Osteoblast (primary cell): ENCODE data around the gene TMED3. TPM values are rescaled to one million over a fixed set of nuclear protein-coding genes. Genes with fewer than 3 reads are reported as not detected.

ENCODE experiments used
- DNase-seq: peaks from one replicate; pipeline ENCODE4 v3.0.0; 2011; ENCODE audit warnings: low spot score, mixed read lengths; ENCODE audit not compliant: insufficient read length; ENCODE audit errors: missing footprints
- H2AFZ ChIP-seq: 2 replicates; pipeline ENCODE4 v1.6.0; 2011; ENCODE audit warnings: mild to moderate bottlenecking, low read length
- H3K27ac ChIP-seq: 2 replicates; pipeline ENCODE4 v1.5.1; 2011; ENCODE audit warnings: mild to moderate bottlenecking, low read depth, low read length, moderate library complexity
- H3K27me3 ChIP-seq: 2 replicates; pipeline ENCODE4 v1.6.0; 2012; ENCODE audit warnings: mild to moderate bottlenecking, control low read depth, inconsistent platforms, low read length, moderate library complexity; ENCODE audit not compliant: insufficient read depth
- H3K36me3 ChIP-seq: 2 replicates; pipeline ENCODE4 v1.5.1; 2011; ENCODE audit warnings: mild to moderate bottlenecking, low read length, control low read depth, moderate library complexity; ENCODE audit not compliant: insufficient read depth
- H3K4me1 ChIP-seq: 2 replicates; pipeline ENCODE4 v1.5.1; 2011; ENCODE audit warnings: mild to moderate bottlenecking, low read length, control low read depth, moderate library complexity; ENCODE audit not compliant: insufficient read depth
- H3K4me2 ChIP-seq: 2 replicates; pipeline ENCODE4 v1.6.0; 2011; ENCODE audit warnings: mild to moderate bottlenecking, low read length; ENCODE audit not compliant: insufficient read depth
- H3K4me3 ChIP-seq: fragments of 200-600 bp; sonication (generic); 3 replicates; pipeline ENCODE4 v1.5.1; 2012; ENCODE audit warnings: mild to moderate bottlenecking, low read length, inconsistent platforms; ENCODE audit not compliant: insufficient read depth
- H3K79me2 ChIP-seq: 2 replicates; pipeline ENCODE4 v1.6.0; 2012; ENCODE audit warnings: mild to moderate bottlenecking, low read length, control low read depth, inconsistent platforms; ENCODE audit not compliant: insufficient read depth
- H3K9me3 ChIP-seq: 2 replicates; pipeline ENCODE4 v1.5.1; 2011; ENCODE audit warnings: low read depth, low read length, control low read depth
- H4K20me1 ChIP-seq: 2 replicates; pipeline ENCODE4 v1.6.0; 2012; ENCODE audit warnings: mild to moderate bottlenecking, low read length, control low read depth; ENCODE audit not compliant: insufficient read depth
- CTCF ChIP-seq: IDR thresholded peaks from 2 replicates; pipeline ENCODE4 v1.5.1; 2011; ENCODE audit warnings: mild to moderate bottlenecking, low read depth, low read length, moderate library complexity; ENCODE audit errors: extremely low read depth
- total RNA-seq: library from RNA; depleted of rRNA; stranded (reverse); fragments of >200 nt; gene quantifications from 2 replicates; pipeline ENCODE4 v1.2.3, GENCODE V29; 2012

TMED3 gene
- total RNA-seq = 154 and 161 TPM in 2 replicates

- Histone ChIP-seq H3K27me3 (peaks cover 32% of the 10 kb centered on the region), H3K4me1 (peaks cover 12% of the 10 kb centered on the region), H3K36me3 (peaks cover 30% of the 10 kb centered on the region), H4K20me1 (peaks cover 33% of the 10 kb centered on the region), H3K4me3 (peak within 1 kb of the TSS; percentile 97), H3K4me2 (peak within 1 kb of the TSS; percentile 96), H3K9me3 (no peaks in the 10 kb centered on the region), H3K79me2 (peaks cover 51% of the 10 kb centered on the region), H3K27ac (peak within 1 kb of the TSS; percentile 75), H2AFZ (peak within 1 kb of the TSS; percentile 94)
- no peak for TF ChIP-seq CTCF
- peak; percentile 100 for DNase-seq
These were observed at the start of gene TMED3 for GRCh38 chr15:79310985-79311900. TMED3 (plus strand) TSS chr15:79311112; CDS start chr15:79311250, 138 bp downstream.

GRCh38 chr15:79261836-79262235 lies 49.1 kb upstream of the TMED3 start:
- H3K27ac ChIP-seq = no peak overlapping the region
- no peaks in the 10 kb centered on the region for H3K9me3 ChIP-seq
- peaks cover 11% of the 10 kb centered on the region for H3K27me3 ChIP-seq
- H3K79me2 ChIP-seq = no peaks in the 10 kb centered on the region
- H4K20me1 ChIP-seq = no peaks in the 10 kb centered on the region
- no peak overlapping the region for H3K4me2 ChIP-seq
- H3K4me3 ChIP-seq = no peak overlapping the region
- no peak for TF ChIP-seq CTCF
- H3K4me1 ChIP-seq = no peaks in the 10 kb centered on the region
- DNase-seq = no peak
- H2AFZ ChIP-seq = no peak overlapping the region
- H3K36me3 ChIP-seq = no peaks in the 10 kb centered on the region

DNA sequence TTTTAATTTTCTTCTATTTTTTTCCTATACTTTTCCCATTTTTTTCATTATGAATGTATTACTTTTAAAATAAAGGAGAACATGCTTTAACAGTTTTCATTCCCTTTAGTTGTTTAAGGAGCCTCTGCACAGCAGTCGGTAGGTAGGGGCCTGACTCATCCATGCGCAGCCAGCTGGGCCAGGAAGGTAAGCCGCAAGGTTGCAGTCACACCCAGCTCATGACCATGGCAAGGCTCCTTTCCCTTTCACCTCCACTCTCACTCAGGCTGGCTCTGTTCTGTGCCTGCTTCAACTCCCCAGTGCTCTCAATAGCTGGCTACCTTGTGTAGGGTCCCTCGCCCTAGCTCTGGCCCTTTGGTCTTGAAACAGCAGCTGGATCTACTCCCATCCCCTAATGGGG lies 45.7 kb upstream of the TMED3 start:
- Histone ChIP-seq H3K4me1 (no peaks in the 10 kb centered on the region), H3K9me3 (no peaks in the 10 kb centered on the region), H2AFZ (no peak overlapping the region), H4K20me1 (no peaks in the 10 kb centered on the region), H3K27me3 (peaks cover 11% of the 10 kb centered on the region), H3K79me2 (no peaks in the 10 kb centered on the region), H3K36me3 (no peaks in the 10 kb centered on the region), H3K4me2 (no peak overlapping the region), H3K27ac (no peak overlapping the region), H3K4me3 (no peak overlapping the region)
- no peak for TF ChIP-seq CTCF
- DNase-seq = no peak

- no peaks in the 10 kb centered on the region for H3K9me3 ChIP-seq
- H3K36me3 ChIP-seq = no peaks in the 10 kb centered on the region
- H4K20me1 ChIP-seq = no peaks in the 10 kb centered on the region
- no peak overlapping the region for H3K4me2 ChIP-seq
- no peak for TF ChIP-seq CTCF
- H3K79me2 ChIP-seq = no peaks in the 10 kb centered on the region
- no peak overlapping the region for H3K4me3 ChIP-seq
- no peak for DNase-seq
- H3K4me1 ChIP-seq = no peaks in the 10 kb centered on the region
- H3K27ac ChIP-seq = no peak overlapping the region
- no peak overlapping the region for H2AFZ ChIP-seq
- peaks cover 11% of the 10 kb centered on the region for H3K27me3 ChIP-seq
These were observed 44.8 kb upstream of the TMED3 start for GRCh38 chr15:79265987-79266579.
